ENCODE data around the gene SOX9. TPM values are rescaled to one million over a fixed set of nuclear protein-coding genes. Genes with fewer than 3 reads are reported as not detected.
A peak's percentile ranks its signal among the peaks of the same experiment; 100 is the strongest.

SOX9 gene
- total RNA-seq, 2 donors from 2014 or later = not detected

GRCh38 chr17:72119873-72120641 lies 763 bp upstream of the SOX9 start:
- DNase-seq (ENCODE audit: low spot score in 2 of 2) (peak in 1 of 2 donors; percentile 10), ATAC-seq (no peak)
- H3K36me3 Mint-ChIP-seq = peaks cover 7 to 34% of the 10 kb centered on the region in 2 donors
- peaks cover 0 to 5% of the 10 kb centered on the region in 2 donors for H3K9me3 Mint-ChIP-seq
- H3K27ac Mint-ChIP-seq = peak overlapping the region in 1 of 2 donors; percentile 36

- Mint-ChIP-seq H3K9me3 (peaks cover 0 to 5% of the 10 kb centered on the region in 2 donors), H3K27ac (no peak overlapping the region), H3K36me3 (peaks cover 7 to 30% of the 10 kb centered on the region in 2 donors)
- DNase-seq (ENCODE audit: low spot score in 2 of 2) (peak in 1 of 2 donors; percentile 8), ATAC-seq (no peak)
Observed at GRCh38 chr17:72121164-72122009, 567 bp downstream of the SOX9 start.

GRCh38 chr17:72122010-72122764 lies 1.4 kb downstream of the SOX9 start:
- no peak for DNase-seq (ENCODE audit: low spot score in 2 of 2)
- H3K27ac Mint-ChIP-seq = no peak overlapping the region
- H3K9me3 Mint-ChIP-seq = peaks cover 0 to 5% of the 10 kb centered on the region in 2 donors
- ATAC-seq = no peak
- H3K36me3 Mint-ChIP-seq = peaks cover 7 to 30% of the 10 kb centered on the region in 2 donors

- Mint-ChIP-seq H3K36me3 (peaks cover 7 to 36% of the 10 kb centered on the region in 2 donors), H3K27ac (no peak overlapping the region), H3K9me3 (peaks cover 4 to 5% of the 10 kb centered on the region in 2 donors)
- DNase-seq (ENCODE audit: low spot score in 2 of 2) (peak in 1 of 2 donors; percentile 5), ATAC-seq (no peak)
Observed at GRCh38 chr17:72122765-72123529, 2.1 kb downstream of the SOX9 start.

GRCh38 chr17:72123530-72124437 lies 3.0 kb downstream of the SOX9 start:
- no peak for ATAC-seq
- H3K36me3 Mint-ChIP-seq = peaks cover 7 to 30% of the 10 kb centered on the region in 2 donors

GRCh38 chr17:72124438-72124775 lies 3.6 kb downstream of the SOX9 start:
- DNase-seq (ENCODE audit: low spot score in 2 of 2) = no peak
- Mint-ChIP-seq H3K9me3 (peaks cover 4 to 5% of the 10 kb centered on the region in 2 donors), H3K36me3 (peaks cover 7 to 25% of the 10 kb centered on the region in 2 donors), H3K27ac (peak overlapping the region in 1 of 2 donors; percentile 44)
- ATAC-seq = no peak

More at GRCh38 chr17:72123530-72124437, 3.0 kb downstream of the SOX9 start:
- Mint-ChIP-seq H3K9me3 (peaks cover 4 to 5% of the 10 kb centered on the region in 2 donors), H3K27ac (no peak overlapping the region)
- DNase-seq (ENCODE audit: low spot score in 2 of 2) = no peak

GRCh38 chr17:72125226-72125651 lies 4.4 kb downstream of the SOX9 start:
- ATAC-seq = no peak
- H3K9me3 Mint-ChIP-seq = peaks cover 4 to 5% of the 10 kb centered on the region in 2 donors
- H3K27ac Mint-ChIP-seq = no peak overlapping the region
- DNase-seq (ENCODE audit: low spot score in 2 of 2) = no peak
- H3K36me3 Mint-ChIP-seq = peaks cover 7 to 20% of the 10 kb centered on the region in 2 donors

- Mint-ChIP-seq H3K9me3 (peaks cover 4 to 5% of the 10 kb centered on the region in 2 donors), H3K27ac (no peak overlapping the region), H3K36me3 (peaks cover 7 to 19% of the 10 kb centered on the region in 2 donors)
- ATAC-seq = no peak
- DNase-seq (ENCODE audit: low spot score in 2 of 2) = no peak
Observed at GRCh38 chr17:72125742-72126141, 4.9 kb downstream of the SOX9 start.

- ATAC-seq (no peak), DNase-seq (ENCODE audit: low spot score in 2 of 2) (no peak)
- Mint-ChIP-seq H3K36me3 (peaks cover 7 to 19% of the 10 kb centered on the region in 2 donors), H3K27ac (no peak overlapping the region), H3K9me3 (peaks cover 4 to 5% of the 10 kb centered on the region in 2 donors)
Observed at GRCh38 chr17:72126575-72127486, 6.0 kb downstream of the SOX9 start.

GRCh38 chr17:72128039-72128438 lies 7.2 kb downstream of the SOX9 start:
- no peak for ATAC-seq
- H3K9me3 Mint-ChIP-seq = peaks cover 5 to 8% of the 10 kb centered on the region in 2 donors
- no peak for DNase-seq (ENCODE audit: low spot score in 2 of 2)
- no peak overlapping the region for H3K27ac Mint-ChIP-seq
- peaks cover 7 to 16% of the 10 kb centered on the region in 2 donors for H3K36me3 Mint-ChIP-seq

GRCh38 chr17:72134608-72135394 lies 14.0 kb downstream of the SOX9 start:
- Mint-ChIP-seq H3K27ac (no peak overlapping the region), H3K9me3 (peaks cover 4 to 13% of the 10 kb centered on the region in 2 donors), H3K36me3 (peaks cover 0 to 5% of the 10 kb centered on the region in 2 donors)
- ATAC-seq = no peak
- no peak for DNase-seq (ENCODE audit: low spot score in 2 of 2)

GRCh38 chr17:72135546-72136325 lies 14.9 kb downstream of the SOX9 start:
- peaks cover 0 to 5% of the 10 kb centered on the region in 2 donors for H3K36me3 Mint-ChIP-seq
- peaks cover 4 to 17% of the 10 kb centered on the region in 2 donors for H3K9me3 Mint-ChIP-seq
- DNase-seq (ENCODE audit: low spot score in 2 of 2) (no peak), ATAC-seq (no peak)
- no peak overlapping the region for H3K27ac Mint-ChIP-seq

- ATAC-seq = no peak
- Mint-ChIP-seq H3K27ac (no peak overlapping the region), H3K9me3 (peaks cover 4 to 18% of the 10 kb centered on the region in 2 donors), H3K36me3 (peaks cover 0 to 5% of the 10 kb centered on the region in 2 donors)
- DNase-seq (ENCODE audit: low spot score in 2 of 2) = no peak
Observed at GRCh38 chr17:72136692-72137091, 15.9 kb downstream of the SOX9 start.

Measured in activated naive CD4-positive, alpha-beta T cell treated with anti-CD3 and anti-CD28 coated beads, Interleukin-2, amount 50 U/mL, for 72 hours (primary cell).